T47D (cell line): ENCODE measurements around the gene REL.
"Not testable (repeated sequence)": the region's sequence is repeated elsewhere in the genome, so short reads cannot be mapped to it uniquely, and the experiment has no call there.

Experiments used
- DNase-seq, 2 experiments: peaks; one replicate each; pipeline versions ENCODE4 v3.0.0 to v3.0.0-alpha.2; 2011 to 2012; ENCODE audit warnings: low read depth in 1 of 2, low spot score in 1 of 2
- JUND ChIP-seq: IDR thresholded peaks from 2 replicates; pipeline ENCODE4 v1.6.1; 2012; ENCODE audit warnings: low read depth
- in situ Hi-C: cut with HindIII; loops from 2 replicates; pipeline ENCODE4 v1.10.0; 2016; ENCODE audit warnings: low sequenced_read_pairs, low pct_unique_long_range_greater_than_20kb

The REL gene

GRCh38 chr2:60875520-60875919 lies 5.9 kb upstream of the REL start:
- DNase-seq = no peak
- in situ Hi-C loops = no loop called here
- TF ChIP-seq JUND = no peak

GRCh38 chr2:60880643-60881046 lies 729 bp upstream of the REL start:
- in situ Hi-C loops = no loop called here
- TF ChIP-seq JUND = no peak
- DNase-seq = peak in 1 of 2 experiments; percentile 18

DNA sequence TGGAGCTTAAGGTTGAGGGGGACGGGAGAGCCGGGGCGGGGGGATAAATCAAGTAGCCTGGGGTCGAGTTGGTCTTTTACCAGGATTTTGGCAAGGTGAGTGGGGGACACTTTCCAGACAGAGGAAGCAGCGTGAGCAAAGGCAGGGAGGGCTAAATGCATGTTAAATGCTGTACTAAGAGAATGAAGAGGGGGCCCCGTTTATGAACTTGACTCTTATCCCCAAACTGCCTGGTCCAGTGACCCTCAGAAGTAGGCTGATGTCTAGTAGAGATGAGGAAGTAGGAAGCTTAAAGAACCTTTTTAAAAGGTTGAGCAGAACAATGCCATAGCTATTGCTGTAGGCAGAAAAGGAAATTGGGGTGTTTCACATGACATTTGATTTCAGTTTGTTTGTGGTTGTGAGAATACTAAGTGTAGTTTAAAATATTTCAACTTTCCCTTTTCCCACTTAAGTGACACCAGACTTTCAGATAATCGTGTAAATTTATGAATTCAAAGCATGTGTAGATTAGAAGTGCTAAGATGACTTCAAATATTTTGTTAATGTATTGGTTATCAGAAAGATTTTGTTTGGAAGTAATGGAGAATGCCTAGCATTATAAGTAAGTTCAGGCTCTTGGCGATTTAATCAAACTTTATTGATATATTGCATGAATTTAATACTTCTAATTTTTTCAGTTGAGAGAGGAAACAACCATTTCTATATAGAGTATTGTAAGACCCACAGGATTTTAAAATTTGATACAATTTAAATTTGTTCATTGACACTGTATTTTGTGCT lies 1.8 kb downstream of the REL start:
- DNase-seq = no peak
- in situ Hi-C loops = no loop called here
- TF ChIP-seq JUND = no peak

DNA sequence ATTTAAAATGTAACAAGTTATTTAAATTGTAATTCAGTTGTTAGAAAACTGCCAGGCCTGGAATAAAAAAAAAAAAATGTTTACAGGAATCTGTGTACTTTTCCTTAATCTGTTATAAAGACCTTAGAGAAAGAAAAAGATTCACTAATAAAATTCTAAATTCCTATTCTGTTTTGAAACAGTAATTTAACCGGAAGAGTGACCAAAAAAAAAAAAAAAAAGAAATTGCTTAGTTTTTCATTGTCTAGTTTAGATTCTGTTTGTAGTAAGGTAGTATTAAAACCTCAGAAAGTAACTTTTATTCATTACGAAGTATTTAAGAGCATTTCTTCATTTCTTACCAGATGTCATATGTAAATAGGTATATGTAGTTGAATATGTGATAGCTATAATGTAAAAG lies 2.5 kb downstream of the REL start:
- no peak for TF ChIP-seq JUND
- DNase-seq = no peak
- in situ Hi-C loops = no loop called here

- TF ChIP-seq JUND = no peak
- in situ Hi-C loops = no loop called here
- DNase-seq = no peak
These were observed 3.4 kb downstream of the REL start for GRCh38 chr2:60884800-60885199.

- DNase-seq = no peak
- in situ Hi-C loops = no loop called here
- TF ChIP-seq JUND = no peak
These were observed 4.3 kb downstream of the REL start for GRCh38 chr2:60885683-60886082.

DNA sequence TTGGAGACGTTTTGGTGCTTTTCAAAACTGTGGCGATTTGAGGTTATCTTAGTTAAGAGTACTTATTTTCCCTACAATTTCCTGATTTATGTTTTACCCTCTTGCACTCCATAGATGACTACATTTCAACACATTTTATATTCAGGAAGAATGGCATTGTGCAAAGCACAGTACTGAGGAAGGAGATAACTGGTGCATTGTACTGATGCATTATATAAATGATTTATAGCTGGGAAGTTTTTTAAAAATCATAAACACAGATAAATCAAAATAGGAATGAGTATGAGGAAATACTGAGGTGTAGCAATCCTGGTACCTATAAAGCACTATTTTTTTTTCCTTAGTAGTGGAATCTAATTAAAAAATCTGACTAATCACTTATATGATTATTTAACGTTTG lies 5.6 kb downstream of the REL start:
- in situ Hi-C loops = no loop called here
- TF ChIP-seq JUND = no peak
- no peak for DNase-seq

DNA sequence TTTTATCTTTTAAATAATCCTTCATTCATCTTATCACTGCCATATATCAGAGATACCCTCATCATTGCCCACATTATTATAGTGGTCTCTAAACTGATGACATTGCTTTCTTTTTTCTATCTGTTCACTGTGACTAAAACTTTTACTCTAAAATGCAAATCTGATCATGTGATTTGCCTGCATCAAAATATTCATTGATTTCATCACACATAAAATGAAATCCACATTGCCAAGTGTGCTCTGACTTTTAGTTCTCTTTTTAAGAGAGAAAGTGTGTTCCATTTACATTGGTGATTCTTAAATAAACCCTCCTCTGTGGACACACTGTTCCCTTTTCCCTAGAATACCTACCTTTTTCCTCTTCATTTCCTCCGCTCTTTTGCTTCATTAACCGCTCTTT lies 7.5 kb downstream of the REL start:
- no peak for DNase-seq
- in situ Hi-C loops = no loop called here

GRCh38 chr2:60889581-60890392 lies 8.4 kb downstream of the REL start:
- DNase-seq, in situ Hi-C loops: not testable (repeated sequence)

More for the DNA sequence above, 7.5 kb downstream of the REL start:
- TF ChIP-seq JUND = no peak

- in situ Hi-C loops = no loop called here
These were observed 9.0 kb downstream of the REL start for GRCh38 chr2:60890393-60890707.

DNA sequence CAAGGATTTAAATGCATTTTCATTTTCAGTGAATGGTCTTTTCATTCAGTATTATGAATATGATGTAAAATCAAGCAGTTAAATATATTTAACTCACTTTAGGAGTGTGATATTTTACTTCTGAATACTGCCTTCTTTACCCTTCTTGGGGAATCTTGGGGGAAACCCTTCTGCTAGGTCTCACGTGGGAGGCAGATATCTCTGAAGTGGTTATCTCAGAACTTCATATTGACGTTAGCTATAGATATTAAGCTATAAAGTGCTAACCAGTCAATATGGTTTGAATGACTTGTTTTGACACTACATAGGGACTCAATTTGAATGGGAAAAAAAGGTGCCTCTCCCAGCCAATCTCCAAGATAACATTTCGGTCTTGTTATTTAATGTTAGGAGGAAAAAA lies 9.8 kb downstream of the REL start:
- no peak for TF ChIP-seq JUND
- in situ Hi-C loops = no loop called here
- DNase-seq = no peak

More at GRCh38 chr2:60890393-60890707, 9.0 kb downstream of the REL start:
- TF ChIP-seq JUND = no peak
- no peak for DNase-seq

GRCh38 chr2:60898567-60898966 lies 17.2 kb downstream of the REL start:
- no peak for DNase-seq
- TF ChIP-seq JUND = no peak
- in situ Hi-C loops = no loop called here

DNA sequence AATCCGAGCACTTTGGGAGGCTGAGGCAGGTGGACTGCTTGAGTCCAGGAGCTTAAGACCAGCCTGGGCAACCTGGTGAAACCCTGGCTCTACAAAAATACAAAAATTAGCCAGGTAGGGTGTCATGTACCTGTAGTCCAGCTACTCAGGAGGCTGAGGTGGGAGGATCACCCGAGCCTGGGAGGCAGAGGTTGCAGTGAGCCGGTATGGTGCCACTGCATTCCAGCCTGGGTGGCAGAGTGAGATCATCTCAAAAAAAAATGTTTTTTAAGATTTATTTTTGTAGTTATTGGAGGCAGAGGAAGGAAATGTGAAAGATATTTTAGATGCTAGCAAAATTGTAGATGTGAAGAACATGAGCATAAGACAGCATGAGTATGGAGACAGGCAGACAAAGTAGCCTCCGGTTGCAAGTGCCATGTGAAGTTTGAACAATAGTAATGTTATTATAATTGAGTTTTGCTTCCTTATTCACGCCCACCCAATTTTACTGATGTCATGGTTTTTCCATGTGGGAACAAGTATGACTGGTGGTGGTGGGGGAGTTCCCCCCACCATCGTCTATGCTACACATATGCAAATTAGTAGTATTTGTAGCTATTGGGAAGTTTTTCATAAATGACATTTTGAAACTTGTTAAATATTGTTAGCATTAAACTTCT lies 18.0 kb downstream of the REL start:
- no peak for TF ChIP-seq JUND
- DNase-seq = no peak
- in situ Hi-C loops = no loop called here

- in situ Hi-C loops = no loop called here
- TF ChIP-seq JUND = no peak
- no peak for DNase-seq
These were observed 18.5 kb downstream of the REL start for GRCh38 chr2:60899892-60900249.

DNA sequence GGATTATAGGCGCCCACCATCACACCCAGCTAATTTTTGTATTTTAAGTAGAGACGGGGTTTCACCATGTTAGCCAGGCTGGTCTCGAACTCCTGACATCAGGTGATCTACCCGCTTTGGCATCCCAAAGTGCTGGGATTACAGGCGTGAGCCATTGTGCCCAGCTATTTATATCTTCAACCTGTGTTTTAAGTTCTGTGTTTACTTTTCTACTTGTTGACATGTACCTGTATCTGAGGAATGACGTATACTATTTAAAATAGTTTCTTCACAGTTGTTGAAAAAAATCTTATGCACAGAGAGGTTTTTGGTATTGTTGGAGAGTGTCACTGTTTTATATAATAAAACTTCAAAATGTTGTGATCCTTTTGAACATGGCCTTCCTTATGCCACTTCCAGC lies 19.9 kb downstream of the REL start:
- DNase-seq, in situ Hi-C loops: not testable (repeated sequence)

GRCh38 chr2:60905867-60906266 lies 24.5 kb downstream of the REL start:
- in situ Hi-C loops, DNase-seq: not testable (repeated sequence)
